GM21786 (cell line): ENCODE data around the gene QDPR.
"Not testable (repeated sequence)": the region's sequence is repeated elsewhere in the genome, so short reads cannot be mapped to it uniquely, and the experiment has no call there.

ENCODE experiments used
- ATAC-seq: cut with Tn5 transposase; IDR thresholded peaks from one replicate; pipeline ENCODE4 v1.9.1; 2021; ENCODE audit not compliant: unreplicated experiment

Gene QDPR

DNA sequence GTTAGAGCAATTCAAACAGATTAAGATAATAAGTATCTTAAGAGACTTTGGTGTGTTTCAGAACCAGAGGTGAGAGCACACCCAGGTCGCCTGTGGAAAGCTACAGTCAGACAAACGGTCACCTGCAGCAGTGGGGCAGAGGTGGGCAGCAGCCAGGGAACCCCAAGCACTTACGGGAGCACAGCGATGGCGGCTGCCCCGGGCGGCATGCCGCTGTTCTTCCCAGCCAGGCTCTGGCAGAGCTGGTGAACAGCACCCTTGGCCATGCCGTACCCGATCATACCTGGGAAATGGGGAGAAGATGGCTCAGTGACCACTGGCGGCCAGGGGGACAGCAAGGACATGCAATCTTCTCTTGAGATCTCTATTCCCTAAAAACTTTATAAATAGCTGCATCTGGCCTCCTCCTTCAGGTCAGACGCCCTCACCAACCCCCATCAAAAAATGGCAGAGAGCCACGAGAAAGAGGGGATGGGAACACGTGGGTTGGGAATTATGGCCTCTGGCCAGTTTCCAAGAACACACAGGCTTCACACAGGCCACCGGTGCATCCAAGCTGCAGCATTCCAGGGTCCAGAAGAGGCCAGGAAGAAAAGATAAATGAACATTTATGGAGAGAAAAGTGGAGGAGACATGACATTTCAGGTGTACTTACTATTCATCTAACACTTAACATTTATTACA is 19.7 kb downstream of the QDPR start:
- no peak for ATAC-seq

DNA sequence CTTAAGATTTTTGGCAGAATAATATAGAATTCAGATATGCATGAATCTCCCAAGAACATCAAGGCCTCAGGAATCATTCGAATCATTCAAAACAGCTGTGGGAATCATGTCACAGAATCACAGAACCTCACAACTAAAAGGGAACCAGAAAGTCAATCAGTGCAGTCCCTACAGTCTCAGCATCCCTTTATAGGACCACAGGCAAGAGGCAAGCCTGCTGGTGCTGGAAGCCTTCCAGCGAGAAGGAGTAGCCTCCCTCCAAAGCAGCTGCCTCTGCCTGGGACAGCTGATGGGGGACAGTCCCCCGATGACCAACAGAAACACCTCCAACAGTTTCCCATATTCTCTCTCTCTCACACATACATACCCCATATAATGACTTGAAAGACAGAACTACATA is 20.7 kb downstream of the QDPR start:
- no peak for ATAC-seq

DNA sequence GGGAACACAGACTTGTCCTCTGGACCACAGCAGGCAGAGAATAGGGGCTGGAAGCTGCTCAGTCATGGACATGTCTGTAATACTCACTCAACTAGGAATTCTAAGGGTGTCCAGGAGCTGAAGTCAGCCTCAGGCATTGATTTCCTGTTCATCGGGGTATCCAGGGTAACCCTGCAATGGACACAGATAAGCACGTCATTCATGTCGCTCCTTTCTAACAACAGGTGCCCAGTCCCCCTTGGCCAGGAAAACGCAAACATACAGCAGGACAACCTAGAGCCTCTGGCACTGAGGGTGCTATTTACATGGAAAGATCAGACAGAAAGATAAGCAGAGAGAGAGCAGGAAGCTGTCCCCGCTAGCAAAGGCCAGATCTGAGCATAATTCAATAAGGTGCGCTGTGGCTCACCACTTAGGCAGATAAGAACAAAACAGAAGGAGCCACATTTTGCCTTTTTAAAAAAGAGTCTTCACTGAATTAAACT is 21.3 kb downstream of the QDPR start:
- no peak for ATAC-seq

GRCh38 chr4:17489721-17490120 is 22.2 kb downstream of the QDPR start:
- no peak for ATAC-seq

- ATAC-seq: no peak
Measured at GRCh38 chr4:17489123-17489522, 22.8 kb downstream of the QDPR start.

- no peak for ATAC-seq
Measured at GRCh38 chr4:17482716-17483115, 29.2 kb downstream of the QDPR start.

DNA sequence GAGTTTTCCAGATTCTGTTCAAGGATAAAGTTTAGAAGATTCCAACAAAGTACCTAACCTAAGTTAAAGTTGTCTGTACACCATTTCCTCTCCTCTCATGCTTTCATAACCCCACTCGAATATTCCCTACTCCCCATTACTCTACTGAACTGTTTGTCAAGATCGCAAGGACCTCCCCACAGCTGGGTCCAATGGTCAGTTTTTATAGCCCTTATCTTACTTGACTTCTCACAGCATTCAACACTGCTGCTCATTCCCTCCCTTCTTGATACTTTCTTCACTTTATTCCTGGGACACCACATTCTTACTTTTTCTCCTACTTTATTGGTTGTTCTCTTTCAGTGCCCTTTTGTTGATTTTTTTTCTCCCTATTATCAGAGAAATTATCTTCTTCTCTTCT is 30.9 kb downstream of the QDPR start:
- no peak for ATAC-seq

DNA sequence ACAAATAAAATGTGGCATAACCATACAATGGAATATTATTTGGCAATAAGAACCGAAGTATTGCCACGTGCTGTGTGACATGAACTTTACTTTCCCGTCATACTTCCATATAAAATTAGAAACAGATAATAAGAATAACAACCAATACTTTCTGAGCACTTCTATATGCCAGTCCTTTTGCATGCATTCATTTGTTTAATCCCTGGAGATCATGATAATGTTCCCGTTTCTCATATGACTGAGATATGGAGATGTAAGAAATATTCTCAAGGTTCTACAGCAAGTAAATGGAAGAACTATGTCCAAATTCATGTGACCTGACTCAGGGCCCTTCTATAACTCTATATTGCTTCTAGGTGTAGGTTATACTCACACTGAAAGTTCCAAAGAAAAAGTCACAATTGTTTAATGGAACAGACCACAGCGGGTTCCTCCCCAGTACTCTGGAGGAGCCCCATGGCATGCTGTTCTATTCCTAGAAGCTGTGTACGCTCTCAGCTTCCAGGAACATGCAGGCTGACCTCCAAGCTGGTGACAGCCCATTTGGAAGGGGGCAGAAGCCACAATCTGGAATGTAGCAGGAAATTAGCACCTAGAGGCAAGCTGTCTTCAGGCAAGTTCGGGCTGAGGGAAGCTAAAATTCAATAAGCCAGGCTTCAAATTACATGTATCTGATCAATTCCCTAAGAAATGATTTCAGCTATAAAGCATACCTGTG is 31.5 kb downstream of the QDPR start:
- no peak for ATAC-seq

GRCh38 chr4:17477774-17478472 is 34.0 kb downstream of the QDPR start:
- ATAC-seq: no peak

GRCh38 chr4:17476853-17477252 is 35.0 kb downstream of the QDPR start:
- no peak for ATAC-seq

- no peak for ATAC-seq
Measured at GRCh38 chr4:17475481-17475880, 36.4 kb downstream of the QDPR start.

DNA sequence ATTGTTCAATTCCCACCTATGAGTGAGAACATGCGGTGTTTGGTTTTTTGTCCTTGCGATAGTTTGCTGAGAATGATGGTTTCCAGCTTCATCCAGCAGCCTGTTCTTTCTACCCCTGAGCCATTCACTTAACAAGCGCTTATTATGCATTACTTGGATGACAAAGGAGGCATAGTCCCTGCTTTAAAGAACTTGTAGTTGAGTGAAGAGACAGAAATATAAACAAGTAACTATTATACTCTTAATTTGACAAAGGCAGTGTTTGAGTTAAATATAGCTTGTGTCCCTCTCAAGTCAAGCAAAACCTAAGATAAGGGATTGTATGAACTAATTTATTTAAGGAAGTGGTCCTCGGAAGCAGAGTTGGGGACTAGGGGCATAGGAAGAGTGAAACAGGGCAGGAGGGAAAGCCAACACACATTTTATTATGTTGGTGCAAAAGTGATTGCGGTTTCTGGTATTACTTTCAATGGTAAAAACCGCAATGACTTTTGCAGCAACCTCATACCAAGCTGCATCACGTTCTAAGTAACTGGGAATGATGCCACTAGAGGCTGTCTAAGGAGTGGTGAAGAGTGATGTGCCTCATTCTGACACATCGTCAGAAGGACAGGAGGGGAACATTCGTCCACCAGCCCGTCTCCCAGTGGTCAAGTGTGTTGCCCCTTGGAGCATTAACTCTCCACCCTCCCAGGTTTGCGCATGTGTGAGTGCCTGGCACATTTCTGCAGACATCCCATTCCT is 41.8 kb downstream of the QDPR start:
- ATAC-seq: no peak

GRCh38 chr4:17468619-17469221 is 43.2 kb downstream of the QDPR start:
- no peak for ATAC-seq

DNA sequence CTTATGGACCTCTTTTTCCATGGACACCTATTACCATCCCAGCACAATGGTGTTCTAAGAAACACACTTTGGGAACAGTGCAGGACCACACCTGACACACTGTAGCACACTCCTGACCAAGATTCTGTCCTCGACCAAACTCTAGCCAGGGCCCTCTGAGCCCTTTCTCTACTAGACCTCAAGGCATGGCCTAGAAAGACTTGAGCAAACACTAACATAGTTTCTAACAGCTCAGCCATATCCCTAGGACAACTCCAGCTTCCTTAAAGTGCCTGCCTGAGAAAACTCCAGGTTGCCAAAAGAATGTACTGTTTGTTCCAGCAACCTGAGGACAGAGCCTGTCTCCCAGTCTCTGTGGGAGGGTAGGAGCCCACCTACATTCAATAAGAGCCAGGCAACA is 48.3 kb downstream of the QDPR start:
- no peak for ATAC-seq

DNA sequence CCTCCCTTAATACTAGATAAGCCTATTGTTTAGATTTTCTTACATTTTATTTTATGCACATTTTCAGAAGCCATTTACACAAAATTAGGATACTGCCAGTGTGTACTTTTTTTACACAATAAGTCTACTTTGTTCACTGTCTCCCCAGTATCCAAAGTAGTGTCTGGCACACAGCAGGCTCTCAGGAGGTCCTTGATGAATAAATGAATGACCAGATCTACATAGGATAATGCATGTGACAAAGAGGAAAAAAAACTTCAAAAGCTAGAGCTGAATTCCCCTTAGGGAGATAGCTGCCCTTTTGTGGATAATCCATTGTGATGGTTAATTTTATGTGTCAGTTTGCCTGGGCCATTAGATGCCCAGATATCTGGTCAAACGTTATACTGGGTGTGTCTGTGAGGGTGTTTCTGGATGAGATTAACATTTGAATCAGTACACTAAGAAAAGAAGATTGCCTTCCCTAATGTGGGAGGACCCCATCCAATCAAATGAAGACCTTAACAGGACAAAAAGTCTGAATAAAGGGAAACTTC is 61.6 kb downstream of the QDPR start:
- no peak for ATAC-seq

DNA sequence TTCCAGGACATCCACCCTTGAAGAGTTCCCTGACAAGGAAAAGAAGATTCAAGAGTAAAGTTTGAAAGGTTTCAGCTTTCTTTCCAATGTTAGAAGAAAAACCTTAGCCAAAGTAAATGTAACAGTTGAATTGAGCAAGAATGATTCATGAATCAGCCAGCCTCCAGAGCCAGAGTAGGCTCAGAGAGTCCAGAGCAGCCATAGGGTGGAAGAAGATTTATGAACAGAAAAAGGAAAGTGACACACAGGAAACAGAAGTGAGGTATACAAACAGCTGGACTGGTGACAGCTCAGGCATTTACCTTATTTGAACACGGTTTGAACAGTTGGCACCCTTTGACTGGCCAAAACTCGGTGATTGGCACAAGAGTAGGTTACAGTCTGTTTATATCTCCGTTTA is 63.2 kb downstream of the QDPR start:
- ATAC-seq: no peak

- ATAC-seq: peak; percentile 92
Measured at GRCh38 chr4:17447675-17448298, 64.1 kb downstream of the QDPR start.

DNA sequence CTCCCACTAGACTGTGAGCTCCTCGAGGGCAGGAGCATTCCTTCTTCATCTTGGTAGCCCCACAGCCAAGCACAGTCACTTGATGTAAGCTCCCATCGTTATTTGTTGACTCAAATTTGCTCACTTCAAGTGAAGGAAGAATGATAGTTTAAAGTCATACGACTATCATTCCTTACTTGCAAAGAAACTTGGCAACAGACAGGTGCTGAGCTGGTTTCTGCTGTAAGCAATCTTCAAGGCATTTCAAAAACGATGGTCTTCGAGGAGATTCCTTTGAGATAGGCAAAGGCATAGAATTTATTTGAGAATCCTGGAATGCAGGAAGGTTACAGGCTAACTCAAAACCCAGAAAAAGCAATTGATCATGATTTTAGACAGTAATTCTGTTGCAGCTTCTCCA is 64.8 kb downstream of the QDPR start:
- no peak for ATAC-seq

DNA sequence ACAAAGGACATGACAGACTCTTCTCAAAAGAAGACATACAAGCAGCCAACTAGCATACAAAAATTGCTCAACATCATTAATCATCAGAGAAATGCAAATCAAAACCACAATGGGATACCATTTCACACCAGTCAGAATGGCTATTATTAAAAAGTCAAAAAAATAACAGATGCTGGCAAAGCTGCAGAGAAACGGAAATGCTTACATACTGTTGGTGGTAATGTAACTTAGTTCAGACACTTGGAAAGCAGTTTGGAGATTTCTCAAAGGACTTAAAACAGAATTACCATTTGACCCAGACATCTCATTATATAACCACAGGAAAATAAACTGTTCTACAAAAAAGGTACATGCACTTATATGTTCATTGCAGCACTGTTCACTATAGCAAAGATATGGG is 69.4 kb downstream of the QDPR start:
- ATAC-seq: not testable (repeated sequence)

DNA sequence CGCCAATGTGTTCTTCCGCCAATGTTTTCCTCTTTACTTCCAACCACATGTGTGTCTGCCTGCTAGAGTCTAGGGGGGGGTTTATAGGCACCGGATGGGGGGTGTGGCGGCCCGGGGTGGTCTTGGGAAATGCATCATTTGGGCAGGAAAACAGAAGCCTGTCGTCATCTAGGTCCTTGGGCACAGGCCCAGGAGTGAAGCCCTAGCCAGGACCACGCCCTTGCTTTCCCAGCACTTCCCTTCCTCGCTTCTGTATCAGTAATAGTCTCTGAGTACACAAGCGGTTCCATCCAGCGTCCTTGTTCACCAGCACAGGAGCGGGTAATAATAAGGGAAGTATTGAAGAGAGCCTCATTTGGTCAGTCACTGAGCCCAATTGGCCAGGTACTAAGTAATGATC is 74.5 kb downstream of the QDPR start:
- ATAC-seq: no peak
